ENCODE results near the gene MAPK12. TPM values are rescaled to one million over a fixed set of nuclear protein-coding genes. Genes with fewer than 3 reads are reported as not detected.

The MAPK12 gene
- total and polyA plus RNA-seq, 2 donors (not counting 3 experiments of a cell fraction or from before 2014, with no cell fraction given), result 72.3 to 86.8 TPM

DNA sequence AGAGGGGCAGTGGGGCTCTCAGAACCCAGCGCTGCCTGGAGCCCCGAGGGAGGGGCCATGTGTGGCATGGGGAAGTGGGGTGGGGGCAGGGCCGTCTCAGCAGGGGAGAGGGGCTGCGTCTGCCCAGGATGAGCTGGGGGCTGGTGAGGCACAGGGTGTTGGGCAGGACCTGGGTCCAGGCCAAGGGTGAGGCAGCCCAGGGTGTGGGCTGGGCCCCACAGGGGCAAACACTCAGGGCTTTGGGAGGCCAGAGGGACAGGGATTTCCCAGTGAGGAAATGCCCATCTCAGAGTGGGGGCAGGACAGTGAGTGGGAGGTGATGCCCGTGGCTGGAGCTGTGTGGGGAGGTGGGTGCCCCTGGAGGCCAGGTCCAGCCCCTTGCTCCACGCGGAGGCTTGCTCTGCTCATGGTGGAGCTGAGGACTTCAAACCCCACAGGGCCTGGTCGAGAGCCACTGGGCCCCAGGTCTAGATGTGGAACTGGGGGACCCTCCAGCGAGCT lies 40.6 kb upstream of the MAPK12 start:
- CTCF ChIA-PET, result interaction anchor here (0.8 to 1.1 kb wide), 2 partner anchors 25 to 26 kb away, joined by 3 read pairs; no protein-coding TSS in a partner anchor
- H3K4me1 ChIP-seq (ENCODE audit: control insufficient read depth, extremely low read depth, insufficient read depth, low read length), result peaks cover 22% of the 10 kb centered on the region
- H3K27me3 ChIP-seq (ENCODE audit: control insufficient read depth in 2 of 2, insufficient read depth in 2 of 2, low read length in 2 of 2), result no peaks in the 10 kb centered on the region
- H3K36me3 ChIP-seq (ENCODE audit: control insufficient read depth in 2 of 2, extremely low read depth in 1 of 2, insufficient read depth in 2 of 2, low read length in 2 of 2), result peaks cover 0 to 6% of the 10 kb centered on the region in 2 experiments
- TF ChIP-seq, protein P1, sequence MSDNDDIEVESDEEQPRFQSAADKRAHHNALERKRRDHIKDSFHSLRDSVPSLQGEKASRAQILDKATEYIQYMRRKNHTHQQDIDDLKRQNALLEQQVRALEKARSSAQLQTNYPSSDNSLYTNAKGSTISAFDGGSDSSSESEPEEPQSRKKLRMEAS (IDR thresholded peaks at IDR 0.05; ENCODE audit: insufficient read depth, insufficient read length), result no peak
- no peak for TF ChIP-seq GATA2 (IDR thresholded peaks at IDR 0.05; ENCODE audit: insufficient read depth, insufficient read length, low read depth, low read length)
- TF ChIP-seq, protein P2, sequence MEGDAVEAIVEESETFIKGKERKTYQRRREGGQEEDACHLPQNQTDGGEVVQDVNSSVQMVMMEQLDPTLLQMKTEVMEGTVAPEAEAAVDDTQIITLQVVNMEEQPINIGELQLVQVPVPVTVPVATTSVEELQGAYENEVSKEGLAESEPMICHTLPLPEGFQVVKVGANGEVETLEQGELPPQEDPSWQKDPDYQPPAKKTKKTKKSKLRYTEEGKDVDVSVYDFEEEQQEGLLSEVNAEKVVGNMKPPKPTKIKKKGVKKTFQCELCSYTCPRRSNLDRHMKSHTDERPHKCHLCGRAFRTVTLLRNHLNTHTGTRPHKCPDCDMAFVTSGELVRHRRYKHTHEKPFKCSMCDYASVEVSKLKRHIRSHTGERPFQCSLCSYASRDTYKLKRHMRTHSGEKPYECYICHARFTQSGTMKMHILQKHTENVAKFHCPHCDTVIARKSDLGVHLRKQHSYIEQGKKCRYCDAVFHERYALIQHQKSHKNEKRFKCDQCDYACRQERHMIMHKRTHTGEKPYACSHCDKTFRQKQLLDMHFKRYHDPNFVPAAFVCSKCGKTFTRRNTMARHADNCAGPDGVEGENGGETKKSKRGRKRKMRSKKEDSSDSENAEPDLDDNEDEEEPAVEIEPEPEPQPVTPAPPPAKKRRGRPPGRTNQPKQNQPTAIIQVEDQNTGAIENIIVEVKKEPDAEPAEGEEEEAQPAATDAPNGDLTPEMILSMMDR (IDR thresholded peaks at IDR 0.05; ENCODE audit: extremely low read depth in 1 of 2, insufficient read depth in 1 of 2, low read depth in 1 of 2, low read length in 2 of 2), result no peak
- TF ChIP-seq MYC (IDR thresholded peaks at IDR 0.05; ENCODE audit: low read depth, low read length), result no peak
- FAIRE-seq, result no peak
- dilution Hi-C loops (cut with MboI; ENCODE audit: extremely low pct_ligation_motif_present, low sequenced_read_pairs) (no loop called here), intact Hi-C loops (cut with micrococcal nuclease) (no loop called here)
- no peaks in the 10 kb centered on the region for H3K9me1 ChIP-seq (replicated peaks; ENCODE audit: control insufficient read depth, extremely low read depth, insufficient read depth, low read length)
- POLR2A ChIA-PET, result no interaction called here
- no TSS peak for BruUV-seq (replicated peaks)
- no peaks in the 10 kb centered on the region for H4K20me1 ChIP-seq (replicated peaks; ENCODE audit: control insufficient read depth, extremely low read depth, insufficient read depth, low read length)
- no peaks in the 10 kb centered on the region for H3K9me3 ChIP-seq (replicated peaks; ENCODE audit: control insufficient read depth, insufficient read depth, low read length)
- no peak overlapping the region for H3K4me3 ChIP-seq (replicated peaks in 1 of 3; ENCODE audit: insufficient read depth in 1 of 3, low read depth in 1 of 3, low read length in 3 of 3)
- no peak overlapping the region for H3K27ac ChIP-seq (ENCODE audit: insufficient read depth, low read depth, low read length)
- no peak overlapping the region for H3K9ac ChIP-seq (replicated peaks; ENCODE audit: extremely low read depth, insufficient read depth, low read length)
- no peak overlapping the region for H2AFZ ChIP-seq (ENCODE audit: low read depth, low read length)
- no peak for DNase-seq (ENCODE audit: low read depth, low spot score)
- H3K4me2 ChIP-seq (ENCODE audit: insufficient read depth, low read length), result no peak overlapping the region
- peaks cover 94% of the 10 kb centered on the region for H3K79me2 ChIP-seq (ENCODE audit: control insufficient read depth, insufficient read depth, low read length)

DNA sequence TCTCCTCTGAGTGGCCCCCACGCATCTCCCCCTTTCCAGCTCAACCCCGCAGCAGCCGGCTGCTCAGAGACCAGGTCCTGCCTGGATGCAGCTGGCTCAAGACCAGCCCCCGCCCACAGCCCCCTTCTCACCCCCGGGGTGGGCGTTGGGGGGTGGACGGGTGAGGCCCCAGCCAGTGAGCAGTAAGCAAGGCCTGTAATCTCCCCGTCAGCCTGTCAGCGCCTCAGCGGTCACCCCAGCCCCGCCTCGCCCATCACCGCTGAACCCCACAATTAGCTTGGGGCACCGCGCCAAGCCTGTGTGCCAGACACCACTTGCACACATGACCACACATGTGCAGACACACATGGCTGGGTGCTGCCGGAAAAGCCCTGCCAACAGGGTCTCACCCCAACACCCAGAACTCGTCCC lies 40.1 kb upstream of the MAPK12 start:
- Histone ChIP-seq H3K4me2 (ENCODE audit: insufficient read depth, low read length) (no peak overlapping the region), H2AFZ (ENCODE audit: low read depth, low read length) (no peak overlapping the region), H3K27me3 (ENCODE audit: control insufficient read depth in 2 of 2, insufficient read depth in 2 of 2, low read length in 2 of 2) (no peaks in the 10 kb centered on the region), H3K9me3 (replicated peaks; ENCODE audit: control insufficient read depth, insufficient read depth, low read length) (no peaks in the 10 kb centered on the region), H3K9ac (replicated peaks; ENCODE audit: extremely low read depth, insufficient read depth, low read length) (no peak overlapping the region), H3K27ac (ENCODE audit: insufficient read depth, low read depth, low read length) (no peak overlapping the region), H3K9me1 (replicated peaks; ENCODE audit: control insufficient read depth, extremely low read depth, insufficient read depth, low read length) (no peaks in the 10 kb centered on the region), H3K4me3 (replicated peaks in 1 of 3; ENCODE audit: insufficient read depth in 1 of 3, low read depth in 1 of 3, low read length in 3 of 3) (no peak overlapping the region), H3K36me3 (ENCODE audit: control insufficient read depth in 2 of 2, extremely low read depth in 1 of 2, insufficient read depth in 2 of 2, low read length in 2 of 2) (peaks cover 0 to 6% of the 10 kb centered on the region in 2 experiments), H3K79me2 (ENCODE audit: control insufficient read depth, insufficient read depth, low read length) (peaks cover 95% of the 10 kb centered on the region), H4K20me1 (replicated peaks; ENCODE audit: control insufficient read depth, extremely low read depth, insufficient read depth, low read length) (no peaks in the 10 kb centered on the region), H3K4me1 (ENCODE audit: control insufficient read depth, extremely low read depth, insufficient read depth, low read length) (peaks cover 22% of the 10 kb centered on the region)
- dilution Hi-C loops (cut with MboI; ENCODE audit: extremely low pct_ligation_motif_present, low sequenced_read_pairs), result no loop called here
- FAIRE-seq (no peak), DNase-seq (ENCODE audit: low read depth, low spot score) (no peak)
- BruUV-seq (replicated peaks), result no TSS peak
- TF ChIP-seq, protein P2 (IDR thresholded peaks at IDR 0.05; ENCODE audit: extremely low read depth in 1 of 2, insufficient read depth in 1 of 2, low read depth in 1 of 2, low read length in 2 of 2), result no peak
- TF ChIP-seq, protein P1 (IDR thresholded peaks at IDR 0.05; ENCODE audit: insufficient read depth, insufficient read length), result no peak
- TF ChIP-seq POLR2A (IDR thresholded peaks at IDR 0.05; ENCODE audit: low read depth, low read length) (no peak), JUN (IDR thresholded peaks at IDR 0.05; ENCODE audit: borderline replicate concordance, insufficient read depth, insufficient read length, low read depth) (no peak), MYC (IDR thresholded peaks at IDR 0.05; ENCODE audit: low read depth, low read length) (no peak), FOS (IDR thresholded peaks at IDR 0.05; ENCODE audit: borderline replicate concordance, insufficient read depth, low read length) (no peak), EZH2 (IDR thresholded peaks at IDR 0.05; ENCODE audit: borderline replicate concordance, low read depth, low read length, severe bottlenecking) (no peak), POLR2AphosphoS5 (IDR thresholded peaks at IDR 0.05; ENCODE audit: insufficient read depth, low read depth, low read length) (no peak), GATA2 (IDR thresholded peaks at IDR 0.05; ENCODE audit: insufficient read depth, insufficient read length, low read depth, low read length) (no peak)
- POLR2A ChIA-PET, result no interaction called here
- intact Hi-C loops (cut with micrococcal nuclease), result no loop called here
- CTCF ChIA-PET, result no interaction called here

All from endothelial cell of umbilical vein (primary cell).